Measurements from ENCODE around the gene CORO2B. TPM values are rescaled to one million over a fixed set of nuclear protein-coding genes. Genes with fewer than 3 reads are reported as not detected.

Gene CORO2B
- total and polyA plus RNA-seq, 2 of the 4 experiments (the other 2 are of a cell fraction), result 9.3 to 39.3 TPM

GRCh38 chr15:68595761-68596160 lies 17.0 kb downstream of the CORO2B start:
- no peak overlapping the region for H2BK15ac ChIP-seq (ENCODE audit: low read depth, low read length)
- no peak overlapping the region for H4K8ac ChIP-seq (ENCODE audit: low read depth in 2 of 2, low read length in 2 of 2)
- no TSS peak for BruUV-seq (replicated peaks)
- no peak overlapping the region for H3K18ac ChIP-seq (ENCODE audit: low read depth, low read length)
- H3K56ac ChIP-seq (ENCODE audit: extremely low read depth, insufficient read depth, low read length), result no peak overlapping the region
- TF ChIP-seq MXI1 (IDR thresholded peaks at IDR 0.05; ENCODE audit: borderline replicate concordance, low read depth, low read length) (no peak), NFE2L2 (IDR thresholded peaks at IDR 0.05; ENCODE audit: low read depth, low read length) (no peak), RCOR1 (IDR thresholded peaks at IDR 0.05; ENCODE audit: insufficient replicate concordance, low read length) (no peak), CTCF (conservative IDR thresholded peaks at IDR 0.05; ENCODE audit: low read depth, low read length) (no peak), MAZ (IDR thresholded peaks at IDR 0.05; ENCODE audit: borderline replicate concordance, low read depth, low read length) (no peak), SMC3 (IDR thresholded peaks at IDR 0.05; ENCODE audit: low read depth, low read length) (no peak), ELK1 (IDR thresholded peaks at IDR 0.05; ENCODE audit: borderline replicate concordance, low read depth, low read length) (no peak), POLR2A (IDR thresholded peaks at IDR 0.05; ENCODE audit: low read depth, low read length) (no peak), CHD1 (IDR thresholded peaks at IDR 0.05; ENCODE audit: low read depth, low read length) (no peak), CEBPB (IDR thresholded peaks at IDR 0.05; ENCODE audit: low read depth, low read length) (no peak)
- H2BK20ac ChIP-seq (ENCODE audit: low read depth, low read length), result no peak overlapping the region
- CTCF ChIA-PET, result no interaction called here
- peak overlapping the region; percentile 47; the same call in 1 of the 2 replicates for H2AK5ac ChIP-seq (ENCODE audit: low read depth, low read length)
- dilution Hi-C loops (cut with HindIII; ENCODE audit: low sequenced_read_pairs, unreplicated experiment) (no loop called here), intact Hi-C loops (cut with micrococcal nuclease) (no loop called here), in situ Hi-C loops (cut with MboI; ENCODE audit: low sequenced_read_pairs) (no loop called here)
- H3K9me3 ChIP-seq (ENCODE audit: control insufficient read depth, insufficient read depth, low read length), result no peaks in the 10 kb centered on the region
- H3K23ac ChIP-seq (ENCODE audit: low read depth, low read length), result no peak overlapping the region
- no peak overlapping the region for H3K27ac ChIP-seq (ENCODE audit: insufficient read depth, low read length)
- no peak overlapping the region for H2AK9ac ChIP-seq (replicated peaks; ENCODE audit: low read depth, low read length, poor library complexity)
- no peak overlapping the region for H2BK5ac ChIP-seq (ENCODE audit: low read depth, low read length, poor library complexity, severe bottlenecking)
- peaks cover 50 to 81% of the 10 kb centered on the region in 2 experiments for H3K79me1 ChIP-seq (ENCODE audit: low read depth in 1 of 2, low read length in 2 of 2)
- H3K27me3 ChIP-seq (ENCODE audit: control insufficient read depth, insufficient read depth, low read length), result no peaks in the 10 kb centered on the region
- H3K4me1 ChIP-seq (ENCODE audit: control insufficient read depth, insufficient read depth, low read length), result peaks cover 28% of the 10 kb centered on the region
- no peak overlapping the region for H2AFZ ChIP-seq (replicated peaks; ENCODE audit: low read length, poor library complexity)
- no peak overlapping the region for H3K14ac ChIP-seq (replicated peaks; ENCODE audit: low read depth, low read length)
- H4K20me1 ChIP-seq (ENCODE audit: insufficient read depth, low read length), result peaks cover 10% of the 10 kb centered on the region; the same call in 1 of the 2 replicates
- no peak overlapping the region for H3K9ac ChIP-seq (ENCODE audit: low read depth, low read length)
- H3K4ac ChIP-seq (ENCODE audit: low read depth, low read length), result no peak overlapping the region
- H3K36me3 ChIP-seq (ENCODE audit: control insufficient read depth, insufficient read depth, low read length), result no peaks in the 10 kb centered on the region
- no peak for DNase-seq
- 83% methylated on average over 7 of the region's 17 CpGs; no CpG with 5 or more reads in 1 of the 2 experiments for WGBS, 2 experiments (ENCODE audit: extremely low coverage in 2 of 2, insufficient read length in 1 of 2)
- POLR2A ChIA-PET (ENCODE audit: unreplicated experiment), result no interaction called here
- H4K91ac ChIP-seq (ENCODE audit: insufficient read depth, low read depth, low read length), result no peak overlapping the region
- H3K9me1 ChIP-seq (ENCODE audit: insufficient read depth, low read length), result peaks cover 34% of the 10 kb centered on the region
- H3K4me3 ChIP-seq (ENCODE audit: insufficient read depth, low read depth, low read length), result no peak overlapping the region
- no peak overlapping the region for H3K4me2 ChIP-seq (ENCODE audit: low read depth, low read length)
- no peak for ATAC-seq (ENCODE audit: low read depth)
- no peak overlapping the region for H4K5ac ChIP-seq (ENCODE audit: low read depth, low read length)
- no peak overlapping the region for H2BK120ac ChIP-seq (ENCODE audit: low read depth, low read length)
